Astrocyte (in vitro differentiated cells and primary cell): ENCODE results near the gene PNMT. TPM values are rescaled to one million over a fixed set of nuclear protein-coding genes. Genes with fewer than 3 reads are reported as not detected.
A peak's percentile ranks its signal among the peaks of the same experiment; 100 is the strongest.

ENCODE experiments used
- DNase-seq: peaks from one replicate; pipeline ENCODE4 v3.0.0-alpha.2; 2010; ENCODE audit warnings: low read depth
- FAIRE-seq: peaks from 2 replicates; lab custom pipeline; 2011; peaks lifted over from hg19 to GRCh38; lab: Jason Lieb, UNC
- H2AFZ ChIP-seq: 2 replicates; pipeline ENCODE4 v1.6.0; 2012; ENCODE audit warnings: low read depth, low read length, inconsistent platforms
- H3K27ac ChIP-seq: 2 replicates; pipeline ENCODE4 v1.5.1; 2011; ENCODE audit warnings: low read depth, low read length, inconsistent platforms
- H3K27me3 ChIP-seq: 2 replicates; pipeline ENCODE4 v1.6.0; 2011; ENCODE audit warnings: low read length, inconsistent platforms; ENCODE audit not compliant: insufficient read depth
- H3K36me3 ChIP-seq: 2 replicates; pipeline ENCODE4 v1.5.1; 2011; ENCODE audit warnings: low read length, inconsistent platforms; ENCODE audit not compliant: insufficient read depth
- H3K4me1 ChIP-seq: 2 replicates; pipeline ENCODE4 v1.5.1; 2011; ENCODE audit warnings: low read length, inconsistent platforms; ENCODE audit not compliant: insufficient read depth
- H3K4me2 ChIP-seq: 2 replicates; pipeline ENCODE4 v1.6.0; 2012; ENCODE audit warnings: low read length, inconsistent platforms
- H3K4me3 ChIP-seq: 2 replicates; pipeline ENCODE4 v1.5.1; 2011; ENCODE audit warnings: low read depth, mild to moderate bottlenecking, low read length, inconsistent platforms; ENCODE audit not compliant: insufficient read depth
- H3K79me2 ChIP-seq: 2 replicates; pipeline ENCODE4 v1.6.0; 2012; ENCODE audit warnings: mild to moderate bottlenecking, low read length, inconsistent platforms; ENCODE audit not compliant: insufficient read depth
- H3K9ac ChIP-seq: 2 replicates; pipeline ENCODE4 v1.6.0; 2012; ENCODE audit warnings: mild to moderate bottlenecking, low read length, inconsistent platforms
- H3K9me3 ChIP-seq: 2 replicates; pipeline ENCODE4 v1.5.1; 2012; ENCODE audit warnings: low read depth, mild to moderate bottlenecking, low read length, inconsistent platforms; ENCODE audit not compliant: insufficient read depth
- H4K20me1 ChIP-seq: 2 replicates; pipeline ENCODE4 v1.6.0; 2012; ENCODE audit warnings: low read length, inconsistent platforms; ENCODE audit not compliant: insufficient read depth
- H3K27ac Mint-ChIP-seq: one replicate; pipeline ENCODE4 v1.8.0; 2021; ENCODE audit warnings: mild to moderate bottlenecking, mixed read lengths; ENCODE audit not compliant: unreplicated experiment
- H3K27me3 Mint-ChIP-seq: one replicate; pipeline ENCODE4 v1.8.0; 2021; ENCODE audit warnings: low read depth, mixed read lengths; ENCODE audit not compliant: unreplicated experiment
- H3K36me3 Mint-ChIP-seq: one replicate; pipeline ENCODE4 v1.8.0; 2021; ENCODE audit warnings: low read depth, mixed read lengths; ENCODE audit not compliant: unreplicated experiment
- H3K4me1 Mint-ChIP-seq: one replicate; pipeline ENCODE4 v1.8.0; 2021; ENCODE audit warnings: low read depth, mixed read lengths; ENCODE audit not compliant: unreplicated experiment
- H3K4me3 Mint-ChIP-seq: one replicate; pipeline ENCODE4 v1.8.0; 2021; ENCODE audit warnings: mild to moderate bottlenecking, moderate library complexity, mixed read lengths; ENCODE audit not compliant: unreplicated experiment
- H3K9me3 Mint-ChIP-seq: one replicate; pipeline ENCODE4 v1.8.0; 2021; ENCODE audit warnings: mild to moderate bottlenecking, mixed read lengths; ENCODE audit not compliant: unreplicated experiment
- CTCF ChIP-seq: IDR thresholded peaks from 2 replicates; pipeline ENCODE4 v1.5.1; 2011; ENCODE audit warnings: low read depth, mild to moderate bottlenecking, inconsistent platforms, low read length, moderate library complexity; ENCODE audit not compliant: insufficient read depth
- EZH2 ChIP-seq: IDR thresholded peaks from 2 replicates; pipeline ENCODE4 v1.6.1; 2012; ENCODE audit warnings: mild to moderate bottlenecking, low read length, inconsistent platforms; ENCODE audit not compliant: insufficient read depth
- total RNA-seq: library from RNA; stranded (reverse); gene quantifications from 2 replicates; pipeline ENCODE4 v1.2.1, GENCODE V29; 2021

PNMT gene
- total RNA-seq, 1 donor from 2014 or later = 0.59 TPM

- Mint-ChIP-seq H3K9me3 (no peaks in the 10 kb centered on the region), H3K4me1 (peaks cover 18% of the 10 kb centered on the region), H3K27me3 (no peaks in the 10 kb centered on the region), H3K4me3 (peak overlapping the region; percentile 57), H3K36me3 (peaks cover 11% of the 10 kb centered on the region), H3K27ac (peak overlapping the region; percentile 86)
- no peaks in the 10 kb centered on the region for H3K27me3 ChIP-seq
- H3K4me3 ChIP-seq = no peak overlapping the region
- peaks cover 22% of the 10 kb centered on the region for H3K4me1 ChIP-seq
- peaks cover 62% of the 10 kb centered on the region for H3K79me2 ChIP-seq
- no peak overlapping the region for H2AFZ ChIP-seq
- no peaks in the 10 kb centered on the region for H3K9me3 ChIP-seq
- peak; percentile 31 for TF ChIP-seq CTCF
- no peak for TF ChIP-seq EZH2
- no peak overlapping the region for H3K4me2 ChIP-seq
- FAIRE-seq (no peak), DNase-seq (peak; percentile 21)
- peaks cover 70% of the 10 kb centered on the region for H4K20me1 ChIP-seq
- H3K9ac ChIP-seq = no peak overlapping the region
- peaks cover 8% of the 10 kb centered on the region for H3K36me3 ChIP-seq
- no peak overlapping the region for H3K27ac ChIP-seq
Observed at GRCh38 chr17:39704821-39705551, 36.7 kb downstream of the PNMT start.

- no peak overlapping the region for H3K4me3 ChIP-seq
- H3K4me1 Mint-ChIP-seq = peaks cover 18% of the 10 kb centered on the region
- H3K79me2 ChIP-seq = peaks cover 55% of the 10 kb centered on the region
- H3K36me3 ChIP-seq = peaks cover 12% of the 10 kb centered on the region
- FAIRE-seq = no peak
- peaks cover 20% of the 10 kb centered on the region for H3K4me1 ChIP-seq
- no peaks in the 10 kb centered on the region for H3K9me3 ChIP-seq
- H2AFZ ChIP-seq = no peak overlapping the region
- H3K27me3 ChIP-seq = no peaks in the 10 kb centered on the region
- H3K9ac ChIP-seq = no peak overlapping the region
- DNase-seq = no peak
- no peak overlapping the region for H3K27ac ChIP-seq
- H3K27me3 Mint-ChIP-seq = no peaks in the 10 kb centered on the region
- peaks cover 71% of the 10 kb centered on the region for H4K20me1 ChIP-seq
- H3K4me3 Mint-ChIP-seq = no peak overlapping the region
- H3K4me2 ChIP-seq = no peak overlapping the region
- no peaks in the 10 kb centered on the region for H3K9me3 Mint-ChIP-seq
- no peak overlapping the region for H3K27ac Mint-ChIP-seq
- peaks cover 13% of the 10 kb centered on the region for H3K36me3 Mint-ChIP-seq
- TF ChIP-seq CTCF (no peak), EZH2 (no peak)
Observed at GRCh38 chr17:39705786-39706348, 37.6 kb downstream of the PNMT start.

- FAIRE-seq (no peak), DNase-seq (no peak)
- Mint-ChIP-seq H3K4me1 (peaks cover 15% of the 10 kb centered on the region), H3K27me3 (no peaks in the 10 kb centered on the region), H3K4me3 (no peak overlapping the region), H3K36me3 (peaks cover 13% of the 10 kb centered on the region), H3K9me3 (no peaks in the 10 kb centered on the region), H3K27ac (no peak overlapping the region)
- H3K9me3 ChIP-seq = no peaks in the 10 kb centered on the region
- H3K27me3 ChIP-seq = no peaks in the 10 kb centered on the region
- H3K79me2 ChIP-seq = peaks cover 50% of the 10 kb centered on the region
- no peak overlapping the region for H3K4me3 ChIP-seq
- H3K27ac ChIP-seq = no peak overlapping the region
- peaks cover 66% of the 10 kb centered on the region for H4K20me1 ChIP-seq
- H2AFZ ChIP-seq = no peak overlapping the region
- H3K36me3 ChIP-seq = peaks cover 12% of the 10 kb centered on the region
- no peak overlapping the region for H3K9ac ChIP-seq
- no peak for TF ChIP-seq CTCF
- peaks cover 15% of the 10 kb centered on the region for H3K4me1 ChIP-seq
- no peak overlapping the region for H3K4me2 ChIP-seq
Observed at GRCh38 chr17:39706383-39706782, 38.1 kb downstream of the PNMT start.
